RCC 7860 (cell line): ENCODE data around the gene HMOX1.
"Not testable (repeated sequence)": the region's sequence is repeated elsewhere in the genome, so short reads cannot be mapped to it uniquely, and the experiment has no call there.

Source experiments
- DNase-seq: peaks from one replicate; pipeline ENCODE4 v3.0.0-alpha.2; 2015; ENCODE audit warnings: low spot score
- FAIRE-seq: peaks from 2 replicates; lab custom pipeline; 2012; peaks lifted over from hg19 to GRCh38; lab: Jason Lieb, UNC

The HMOX1 gene

GRCh38 chr22:35430897-35431322, 50.0 kb downstream of the HMOX1 start:
- peak; percentile 79 for FAIRE-seq
- peak; percentile 90 for DNase-seq

GRCh38 chr22:35431483-35432227, 50.8 kb downstream of the HMOX1 start:
- no peak for DNase-seq
- FAIRE-seq: no peak

- FAIRE-seq (no peak), DNase-seq (no peak)
Observed at GRCh38 chr22:35432228-35432905, 51.5 kb downstream of the HMOX1 start.

- FAIRE-seq: no peak
- DNase-seq: no peak
Observed at GRCh38 chr22:35434061-35434710, 53.3 kb downstream of the HMOX1 start.

- FAIRE-seq (no peak), DNase-seq (no peak)
Observed at GRCh38 chr22:35435201-35435740, 54.4 kb downstream of the HMOX1 start.

- FAIRE-seq: no peak
- no peak for DNase-seq
Observed at GRCh38 chr22:35436421-35436820, 55.5 kb downstream of the HMOX1 start.

- FAIRE-seq (no peak), DNase-seq (peak; percentile 5)
Observed at GRCh38 chr22:35437049-35437448, 56.2 kb downstream of the HMOX1 start.

GRCh38 chr22:35438673-35439364, 57.9 kb downstream of the HMOX1 start:
- FAIRE-seq, DNase-seq: not testable (repeated sequence)

GRCh38 chr22:35439365-35439717, 58.4 kb downstream of the HMOX1 start:
- FAIRE-seq: no peak
- DNase-seq: no peak

GRCh38 chr22:35440129-35440528, 59.2 kb downstream of the HMOX1 start:
- no peak for FAIRE-seq
- no peak for DNase-seq

- no peak for DNase-seq
- FAIRE-seq: no peak
Observed at GRCh38 chr22:35441489-35442100, 60.7 kb downstream of the HMOX1 start.

- DNase-seq (no peak), FAIRE-seq (no peak)
Observed at GRCh38 chr22:35442471-35442870, 61.6 kb downstream of the HMOX1 start.

- FAIRE-seq (no peak), DNase-seq (no peak)
Observed at GRCh38 chr22:35443338-35443737, 62.4 kb downstream of the HMOX1 start.
